Left renal cortex interstitium (tissue), 4 donors: ENCODE data around the gene MACROH2A2. TPM values are rescaled to one million over a fixed set of nuclear protein-coding genes. Genes with fewer than 3 reads are reported as not detected.
A peak's percentile ranks its signal among the peaks of the same experiment; 100 is the strongest.

Source experiments
- DNase-seq, 4 donors: peaks; one replicate each; pipeline ENCODE4 v3.0.0-alpha.2; 2013; ENCODE audit warnings: low read depth in 4 of 4, low spot score in 2 of 4, missing footprints in 1 of 4
- polyA plus RNA-seq, 4 donors: library from polyadenylated mRNA; unstranded; fragments of 120-200 nt; gene quantifications; one replicate each; pipeline ENCODE4 v1.2.1, GENCODE V29; 2013; ENCODE audit not compliant: insufficient read length in 4 of 4

MACROH2A2 gene
- polyA plus RNA-seq, 4 donors: 73.2 to 103 (median 84.8) TPM

DNA sequence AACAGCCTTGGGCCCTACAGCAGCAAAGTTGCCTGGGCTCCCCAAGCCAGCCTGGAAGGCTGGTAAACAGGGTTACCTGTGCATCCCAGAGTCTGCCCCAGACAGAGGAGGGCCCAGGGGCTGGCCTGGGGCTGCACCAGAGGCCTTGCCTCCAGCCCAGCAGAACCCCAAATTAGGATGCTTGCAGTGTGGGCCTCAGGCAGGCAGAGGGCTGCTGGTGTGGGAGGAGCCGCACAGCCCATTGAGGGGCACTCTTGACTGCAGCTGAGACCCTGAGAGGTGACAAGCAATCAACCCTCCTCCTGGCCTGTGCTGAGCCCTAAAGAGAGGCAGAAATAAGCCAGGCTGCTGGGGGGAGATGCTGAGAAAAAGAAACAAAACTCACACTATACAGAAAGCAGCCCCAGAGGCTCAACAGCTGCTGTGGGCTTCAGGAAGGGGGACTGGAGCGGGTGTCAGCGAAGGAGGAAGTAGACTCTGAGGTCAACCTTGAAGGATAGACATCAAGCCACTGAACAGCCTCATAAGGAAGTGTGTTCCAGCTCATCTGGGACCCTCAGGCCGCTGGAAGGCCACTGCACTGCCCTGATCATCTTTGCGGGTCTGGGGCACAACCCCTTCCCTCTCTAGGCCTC, 73.4 kb downstream of the MACROH2A2 start:
- no peak for DNase-seq

DNA sequence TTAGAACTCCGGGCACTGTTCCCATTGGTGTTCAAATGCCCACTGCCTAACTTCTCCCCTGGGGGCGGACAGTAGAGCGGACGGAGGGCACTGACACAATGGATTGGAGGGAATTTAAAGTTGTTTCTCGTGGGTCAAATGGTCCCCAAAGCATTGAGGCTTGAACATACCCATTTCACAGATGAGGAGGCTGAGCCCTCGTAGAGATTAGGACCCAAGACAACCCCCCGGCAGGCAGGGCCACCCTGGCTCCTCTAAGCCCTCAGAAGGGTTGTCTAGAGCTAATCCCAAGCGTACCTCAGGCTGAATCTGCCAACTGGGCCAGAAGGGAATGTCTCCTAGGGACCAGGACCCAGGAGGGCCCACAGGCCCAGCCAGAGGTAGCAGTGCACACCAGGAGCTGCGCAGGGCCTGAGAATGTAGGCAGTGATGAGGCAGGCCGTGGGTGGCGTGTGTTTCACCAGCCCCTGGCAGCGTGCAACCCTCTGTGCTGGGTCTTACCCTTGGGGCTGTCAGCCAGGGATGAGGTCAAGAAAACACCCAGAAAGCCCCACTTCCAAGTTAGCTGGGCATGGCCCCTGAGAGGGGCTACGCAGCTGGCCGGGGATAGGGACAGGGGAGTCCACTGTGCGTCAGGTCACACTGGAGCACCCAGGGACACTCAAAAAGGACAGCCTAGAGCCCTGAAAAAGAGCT, 74.2 kb downstream of the MACROH2A2 start:
- DNase-seq: no peak

DNA sequence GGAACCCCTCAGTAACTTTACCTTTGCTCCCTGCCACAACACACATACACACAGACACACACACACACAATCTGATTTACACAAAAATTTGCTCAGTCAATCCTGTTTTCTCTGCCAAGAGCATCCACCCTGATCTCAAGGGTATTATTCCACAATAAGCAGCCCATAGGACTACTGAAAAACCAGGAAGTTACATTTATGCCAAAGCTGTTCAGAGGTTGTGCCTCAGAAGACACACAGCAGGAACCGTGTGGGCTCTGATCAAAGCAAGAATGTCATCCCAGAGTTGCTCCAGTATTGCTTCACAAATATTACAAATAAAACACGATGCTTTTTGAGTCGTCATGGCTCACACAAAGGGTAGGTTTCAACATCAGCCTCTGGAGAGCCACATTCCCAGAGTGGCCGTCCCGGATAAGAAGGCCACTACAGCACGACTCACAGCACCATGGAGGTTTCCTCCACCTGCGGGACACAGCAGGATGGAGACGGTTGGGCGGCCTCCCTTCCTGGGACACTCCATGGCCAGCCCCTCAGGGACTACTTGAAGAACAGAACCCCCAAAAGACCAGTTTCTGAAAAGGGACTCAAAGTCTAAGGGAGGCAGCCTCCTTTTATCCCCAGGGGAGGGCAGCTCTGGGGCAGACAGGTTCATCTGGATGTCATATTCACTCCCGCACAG, 78.4 kb downstream of the MACROH2A2 start:
- no peak for DNase-seq

DNA sequence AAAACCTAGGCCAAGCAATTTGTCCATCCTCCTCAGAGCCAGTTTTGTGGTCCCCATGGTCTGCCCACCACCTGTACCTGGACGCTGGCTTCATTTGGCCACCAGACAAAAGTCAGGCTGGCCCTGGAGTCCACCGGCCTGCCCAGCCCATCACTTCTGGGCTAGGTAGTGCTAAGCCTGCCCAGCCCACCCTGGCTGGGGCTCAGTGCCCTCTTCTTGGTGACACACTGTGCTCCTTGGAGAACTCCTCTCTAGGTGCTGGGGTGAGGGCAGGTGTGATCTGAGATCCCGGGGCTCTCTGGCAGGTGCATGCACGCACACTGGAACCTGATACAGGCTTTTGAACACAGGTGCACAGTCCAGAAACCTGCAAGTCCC, 78.9 kb downstream of the MACROH2A2 start:
- DNase-seq: no peak

DNA sequence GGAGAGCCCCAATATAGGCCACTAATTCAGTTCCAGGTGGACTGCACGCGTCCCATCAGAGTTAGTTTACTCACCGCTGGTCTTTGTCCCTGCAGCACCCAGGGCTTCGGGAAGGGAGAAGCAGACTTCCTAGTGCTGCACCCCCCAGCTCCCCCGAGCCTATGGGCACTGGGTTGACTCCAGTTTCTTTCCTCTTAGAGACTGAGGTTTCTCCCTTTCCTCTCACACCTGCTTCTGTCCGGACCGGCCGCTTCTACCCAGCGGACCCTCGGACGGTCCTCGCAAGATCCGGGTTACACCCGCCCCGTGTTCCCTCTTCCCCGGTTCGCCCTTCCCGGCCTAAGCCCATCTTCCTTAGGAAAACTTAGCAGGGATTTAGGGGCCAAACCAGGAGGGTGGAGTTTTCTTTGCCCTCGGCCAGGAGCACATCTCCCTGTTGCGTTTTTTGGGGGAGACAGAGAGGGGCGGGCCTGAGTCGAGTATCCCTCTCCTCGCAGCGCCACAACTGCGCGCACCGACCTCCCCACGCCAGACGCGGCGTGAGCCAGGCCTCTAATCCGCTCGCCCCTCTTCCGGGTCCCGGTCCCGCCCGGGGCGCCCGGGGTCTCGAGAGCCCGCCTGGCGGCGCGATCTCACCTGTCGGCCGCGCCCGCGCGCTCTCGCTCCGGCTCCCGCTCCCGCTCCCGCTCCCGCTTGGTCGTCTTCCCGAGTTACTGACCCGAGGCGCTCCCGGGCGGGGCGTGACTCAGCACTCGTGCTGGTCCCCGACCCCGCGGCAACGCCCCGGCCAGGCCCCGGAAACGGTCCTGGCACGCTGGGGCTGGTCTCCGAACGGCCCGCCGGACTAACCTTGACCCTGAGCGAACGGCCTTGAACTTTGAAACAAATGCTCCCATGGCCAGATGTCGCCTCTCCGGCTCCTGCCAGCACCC, 79.7 kb downstream of the MACROH2A2 start, which contains the start of gene AIFM2:
TSS of gene AIFM2 (minus strand) at position 728 of the 932 bp plus-strand sequence. CDS start 8,741 bp downstream, outside the sequence.
- peak in 1 of 4 donors; percentile 66 for DNase-seq

DNA sequence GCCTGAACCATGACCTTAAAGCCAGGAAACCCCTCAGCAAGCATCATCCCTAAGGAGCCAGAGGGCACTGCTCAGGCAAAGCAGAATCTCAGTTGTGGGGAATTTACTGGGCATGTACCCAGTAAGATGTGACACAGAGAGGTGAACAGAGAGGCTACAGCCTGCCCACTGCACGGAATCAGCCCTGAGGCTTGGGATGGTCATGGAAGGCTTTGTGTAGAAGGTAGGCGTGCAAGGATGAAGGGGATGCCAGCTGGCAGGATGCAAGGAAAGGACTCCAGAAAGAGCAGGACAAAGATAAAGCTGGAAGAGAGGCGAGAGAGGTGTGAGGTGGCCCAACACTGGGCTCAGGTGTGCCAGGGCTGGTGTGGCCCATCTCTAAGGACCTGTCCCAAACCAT, 82.4 kb downstream of the MACROH2A2 start:
- no peak for DNase-seq

DNA sequence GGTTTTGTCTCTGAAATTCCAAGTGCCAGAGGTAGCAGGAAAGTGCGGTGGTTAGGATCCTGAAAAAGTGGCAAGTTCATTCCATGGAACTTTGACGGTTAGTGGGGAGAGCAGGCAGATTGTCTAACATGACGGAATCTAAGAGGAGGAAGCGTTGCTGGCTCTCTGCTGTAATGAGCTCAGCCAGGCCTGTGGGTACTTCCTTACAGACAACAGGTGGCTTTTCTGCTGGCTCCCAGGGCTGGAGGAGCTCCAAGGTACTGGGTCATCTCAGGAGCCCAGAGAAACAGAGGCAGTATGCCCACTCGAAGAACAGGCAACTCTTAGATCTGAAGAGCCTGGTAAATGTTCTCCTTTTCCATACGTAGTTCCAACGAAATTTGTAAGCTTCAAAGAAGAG, 83.0 kb downstream of the MACROH2A2 start:
- no peak for DNase-seq

DNA sequence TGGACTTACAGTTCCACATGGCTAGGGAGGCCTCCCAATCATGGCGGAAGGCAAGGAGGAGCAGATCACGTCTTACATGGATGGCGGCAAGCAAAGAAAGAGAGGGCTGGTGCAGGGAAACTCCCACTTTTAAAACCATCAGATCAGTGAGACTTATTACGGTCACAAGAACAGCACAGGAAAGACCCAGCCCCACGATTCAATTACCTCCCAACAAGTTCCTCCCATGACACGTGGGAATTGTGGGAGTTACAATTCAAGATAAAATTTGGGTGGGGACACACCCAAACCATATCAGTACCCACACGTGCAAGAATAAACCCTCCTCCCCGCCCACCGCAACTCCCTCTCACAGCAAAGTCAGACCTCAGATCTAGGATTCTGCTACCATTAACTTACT, 84.5 kb downstream of the MACROH2A2 start:
- no peak for DNase-seq

DNA sequence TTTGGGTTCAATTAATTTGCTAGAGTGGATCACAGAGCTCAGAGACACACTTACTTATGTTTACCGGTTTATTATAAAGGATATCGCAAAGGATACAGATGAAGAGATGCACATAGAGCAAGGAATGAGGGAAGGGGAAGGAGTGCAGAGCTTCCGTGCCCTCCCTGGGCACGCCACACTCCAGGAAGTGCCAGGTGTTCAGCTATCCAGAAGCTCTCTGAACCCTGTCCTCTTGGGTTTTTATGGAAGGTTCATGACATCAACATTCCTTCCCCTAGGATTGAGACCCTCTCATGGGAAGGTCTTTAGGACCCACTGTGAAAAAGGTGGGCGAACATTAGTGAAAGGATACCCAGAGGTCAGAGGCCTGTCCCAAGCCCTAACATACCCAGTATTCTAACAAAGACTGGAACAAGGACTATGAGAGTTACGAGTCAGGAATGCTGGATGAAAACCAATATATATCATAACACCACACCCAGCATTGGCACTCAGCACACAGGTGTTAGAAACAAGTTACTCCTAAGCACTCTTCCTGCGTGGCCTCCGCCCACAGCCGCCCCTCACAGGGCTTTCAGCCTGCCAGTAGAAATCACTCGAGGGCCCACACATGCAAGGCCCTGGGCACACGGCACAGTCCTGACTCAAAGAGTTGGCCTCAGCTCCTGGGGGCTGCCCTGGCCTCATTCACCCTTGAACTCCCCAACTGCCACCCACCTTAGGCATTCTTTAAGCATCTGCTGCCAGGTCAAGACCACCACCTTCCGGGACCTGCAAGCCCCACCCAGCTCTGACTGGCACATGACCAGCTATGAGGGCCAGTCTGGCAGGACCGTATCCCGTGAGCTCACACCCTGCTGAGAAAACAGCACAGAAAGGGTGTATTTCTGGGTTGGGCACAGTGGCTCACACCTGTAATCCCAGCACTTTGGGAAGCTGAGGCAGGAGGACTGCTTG, 85.6 kb downstream of the MACROH2A2 start:
- DNase-seq: no peak

DNA sequence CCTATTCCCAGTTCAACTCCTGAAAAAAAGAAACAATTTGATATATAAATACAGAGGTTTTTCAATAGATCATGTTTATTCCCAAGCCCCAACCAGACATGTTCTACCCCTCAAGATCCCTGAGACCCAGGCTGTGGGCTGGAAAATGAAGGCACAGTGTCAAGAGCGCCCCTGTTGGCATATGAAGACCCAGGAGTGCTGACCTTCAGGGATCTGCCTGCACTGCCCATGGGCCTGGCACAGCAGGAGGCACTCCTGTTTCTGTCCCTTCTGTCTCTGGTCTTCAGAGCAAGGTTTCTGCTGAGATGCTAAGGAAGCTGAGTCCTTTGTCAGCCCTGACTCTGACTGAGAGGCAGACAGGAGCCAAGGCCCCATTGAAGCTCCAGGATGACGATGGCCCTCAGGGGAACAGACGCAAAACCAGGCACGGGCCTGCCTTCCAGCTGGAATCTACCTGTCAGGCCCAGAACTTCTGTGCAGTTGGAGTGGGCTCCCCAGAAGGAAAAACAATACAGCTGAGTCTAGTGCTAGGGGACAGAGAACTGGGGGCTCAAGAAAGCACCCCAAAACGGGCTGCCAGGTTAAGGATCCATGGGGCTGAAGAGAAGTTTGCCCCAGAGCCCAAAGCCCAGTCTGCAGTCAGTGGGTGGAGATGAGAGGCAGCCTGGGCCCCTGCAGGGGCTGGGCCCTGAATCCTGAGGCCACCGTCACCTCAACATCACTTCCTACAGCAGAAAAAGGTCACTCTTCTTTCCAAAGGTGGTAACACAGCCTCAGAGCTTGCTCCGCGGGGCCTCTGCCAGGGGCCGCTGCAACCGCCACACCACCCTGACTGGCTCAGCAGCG, 86.7 kb downstream of the MACROH2A2 start:
- no peak for DNase-seq

DNA sequence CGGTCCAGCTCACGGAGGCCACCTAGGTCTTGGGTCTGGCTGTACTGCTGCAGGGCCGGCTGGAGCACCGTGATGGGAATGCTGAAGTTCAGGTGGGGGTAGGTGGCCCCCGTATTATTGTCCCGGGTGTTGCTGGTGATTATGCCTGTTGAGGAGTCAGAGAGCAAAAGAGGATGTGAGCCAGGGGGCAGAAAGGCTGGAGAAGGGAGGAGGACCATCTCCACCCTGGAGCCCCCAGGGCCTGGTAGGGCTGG, 87.3 kb downstream of the MACROH2A2 start:
- DNase-seq: no peak

DNA sequence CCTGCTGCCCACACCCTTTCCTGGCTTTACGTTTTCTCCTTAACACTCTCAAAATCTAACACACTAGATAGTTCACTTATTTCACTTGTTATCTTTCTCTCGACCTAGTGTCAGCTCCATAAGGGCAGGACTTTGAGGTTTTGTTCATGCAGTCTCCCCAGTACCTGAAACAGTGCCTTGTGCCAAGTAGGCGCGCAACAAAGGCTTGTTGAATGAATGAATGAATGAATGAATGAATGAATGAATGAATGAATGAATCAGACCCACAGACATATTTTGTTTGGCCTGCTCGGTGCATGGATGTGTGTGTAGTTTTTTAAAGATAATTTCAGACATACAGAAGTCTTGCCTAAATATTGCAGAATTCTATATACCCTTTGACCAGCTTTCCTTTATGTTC, 87.7 kb downstream of the MACROH2A2 start:
- no peak for DNase-seq

DNA sequence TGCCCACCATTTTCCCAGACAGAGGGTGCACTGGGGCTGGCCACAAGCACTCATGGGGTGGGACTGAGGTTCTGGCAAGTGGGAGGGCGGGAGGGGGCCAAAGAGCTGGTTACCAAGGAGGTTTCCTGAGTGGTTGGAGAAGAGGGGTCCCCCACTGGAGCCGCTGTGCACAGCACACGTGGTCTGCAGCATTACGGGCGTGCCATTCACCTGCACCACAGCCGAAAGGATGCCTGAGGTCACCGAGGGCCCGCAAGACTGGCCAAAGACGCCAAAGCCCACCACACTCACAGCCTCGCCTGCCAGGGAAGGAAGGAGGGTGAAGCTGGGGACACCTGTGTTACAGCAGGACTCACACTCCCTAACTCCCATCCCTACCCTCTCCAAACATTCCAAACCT, 89.9 kb downstream of the MACROH2A2 start:
- no peak for DNase-seq

DNA sequence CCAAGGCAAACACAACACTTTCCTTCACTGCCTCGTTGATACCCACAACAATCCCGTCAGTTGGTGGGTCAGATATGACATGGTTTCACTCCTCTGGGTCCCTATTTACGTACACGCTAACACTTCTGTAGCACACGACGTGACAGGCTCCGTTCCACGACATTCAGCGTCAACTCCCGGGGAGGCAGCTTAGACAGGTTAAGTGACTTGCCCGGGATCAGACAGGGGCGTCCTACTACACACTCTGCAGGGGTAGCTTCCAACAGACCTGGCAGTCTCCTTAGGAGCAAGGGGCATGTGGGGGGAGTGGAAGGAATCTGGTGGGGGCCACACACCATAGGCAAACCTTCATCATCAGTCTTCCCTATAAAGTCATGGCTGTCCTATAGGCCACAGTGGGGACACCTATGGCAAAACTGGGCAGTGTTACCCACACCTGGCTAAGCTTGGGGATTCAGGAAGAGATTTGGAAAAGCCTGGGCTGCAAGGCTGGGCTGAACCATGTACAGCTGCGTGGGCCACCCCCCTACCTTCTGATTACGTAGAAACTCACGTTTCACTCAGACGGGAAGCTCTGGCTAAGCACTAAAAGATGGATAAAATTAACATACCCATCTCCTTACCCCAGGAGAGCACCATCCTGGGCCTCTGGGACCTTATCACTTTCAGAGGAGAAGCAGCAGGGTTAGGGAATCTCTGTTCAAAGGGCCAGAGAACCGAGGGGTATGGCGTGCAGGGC, 91.9 kb downstream of the MACROH2A2 start:
- no peak for DNase-seq

DNA sequence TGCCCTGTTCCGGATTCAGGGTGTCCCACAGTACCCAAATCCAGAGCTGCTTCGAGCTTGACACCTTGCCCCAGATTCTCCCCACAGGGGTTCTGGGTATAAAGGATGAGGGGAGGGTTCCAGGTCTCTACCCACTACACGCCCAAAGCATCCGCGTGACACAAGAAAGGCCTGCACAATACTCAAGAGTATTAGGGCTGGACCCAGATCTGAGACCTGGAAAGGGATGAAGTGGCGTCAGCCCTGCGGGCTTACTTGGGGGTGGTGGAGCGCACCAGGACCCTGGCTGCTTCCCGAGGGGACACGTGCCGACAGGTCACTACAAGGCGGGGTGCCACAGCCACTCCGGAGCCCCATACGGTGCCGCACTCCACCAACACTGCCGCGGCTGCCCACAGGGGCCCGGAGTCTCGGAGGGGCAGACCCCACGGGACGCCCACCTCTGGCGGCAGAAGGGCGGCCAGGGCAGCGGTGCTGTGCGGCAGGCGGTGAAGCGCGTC, 92.6 kb downstream of the MACROH2A2 start:
- no peak for DNase-seq

DNA sequence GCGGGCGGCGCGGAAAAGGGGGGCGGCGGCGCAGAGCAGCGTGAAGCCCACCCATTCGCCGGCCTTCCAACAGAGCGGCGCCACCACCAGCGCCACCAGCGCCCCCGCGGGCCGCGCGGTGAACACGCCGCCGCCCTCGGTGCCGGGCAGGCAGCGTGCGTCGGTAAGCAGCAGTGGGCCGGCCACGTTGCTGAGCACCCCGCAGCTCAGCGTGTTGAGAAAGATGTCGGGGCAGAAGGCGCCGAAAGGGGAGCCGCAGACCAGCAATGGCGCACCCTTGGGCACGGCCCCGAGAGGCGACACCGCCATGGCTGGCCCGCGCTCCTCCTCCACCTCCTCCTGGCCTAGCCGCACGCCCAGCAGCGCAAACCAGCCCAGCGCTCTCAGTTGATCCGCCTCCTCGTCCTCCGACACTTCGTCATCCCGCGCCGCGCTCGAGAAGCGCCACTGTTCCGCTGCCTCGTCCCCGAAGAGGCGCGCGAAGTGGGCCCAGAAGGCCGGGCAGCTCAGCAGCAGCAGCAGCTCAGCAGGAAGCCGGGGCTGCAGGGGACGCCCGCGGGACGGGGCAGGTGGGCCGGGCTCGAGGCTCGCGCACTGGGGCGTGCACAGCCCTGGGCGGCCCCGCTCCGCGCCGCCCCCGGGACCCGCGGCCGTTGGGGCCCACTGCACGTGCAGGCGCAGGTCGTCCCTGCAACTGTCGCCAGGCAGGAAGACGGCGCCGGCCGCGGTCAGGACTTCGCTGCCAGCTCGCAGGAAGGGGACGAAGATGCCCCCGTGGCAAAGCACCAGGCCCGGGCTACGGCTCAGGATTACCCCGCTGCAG, 93.2 kb downstream of the MACROH2A2 start:
- peak; percentile 45 to 58 (median 55) for DNase-seq
